GM19328 (cell line): ENCODE measurements around the gene COL20A1.

Source experiments
- ATAC-seq: cut with Tn5 transposase; IDR thresholded peaks from one replicate; pipeline ENCODE4 v1.9.1; 2021; ENCODE audit warnings: mild to moderate bottlenecking, moderate library complexity; ENCODE audit not compliant: unreplicated experiment

Gene COL20A1

GRCh38 chr20:63289311-63290135 is 3.5 kb upstream of the COL20A1 start:
- ATAC-seq, result no peak

GRCh38 chr20:63290136-63290676 is 2.8 kb upstream of the COL20A1 start:
- ATAC-seq, result no peak

GRCh38 chr20:63290677-63291472 is 2.1 kb upstream of the COL20A1 start:
- ATAC-seq, result no peak

- no peak for ATAC-seq
Measured at GRCh38 chr20:63291811-63292210, 1.2 kb upstream of the COL20A1 start.

GRCh38 chr20:63292292-63292701 is 689 bp upstream of the COL20A1 start:
- ATAC-seq, result no peak

- ATAC-seq, result no peak
Measured at GRCh38 chr20:63293456-63293855, 470 bp downstream of the COL20A1 start.

GRCh38 chr20:63293871-63294535 is 1.0 kb downstream of the COL20A1 start:
- ATAC-seq, result no peak

GRCh38 chr20:63294536-63294900 is 1.5 kb downstream of the COL20A1 start:
- no peak for ATAC-seq

GRCh38 chr20:63295018-63295417 is 2.0 kb downstream of the COL20A1 start:
- no peak for ATAC-seq

- ATAC-seq, result no peak
Measured at GRCh38 chr20:63295422-63295821, 2.4 kb downstream of the COL20A1 start.

- no peak for ATAC-seq
Measured at GRCh38 chr20:63295846-63296245, 2.9 kb downstream of the COL20A1 start.

- no peak for ATAC-seq
Measured at GRCh38 chr20:63296531-63297299, 3.7 kb downstream of the COL20A1 start.

GRCh38 chr20:63297371-63297781 is 4.4 kb downstream of the COL20A1 start:
- ATAC-seq, result no peak

GRCh38 chr20:63297796-63298572 is 5.0 kb downstream of the COL20A1 start:
- ATAC-seq, result no peak

- no peak for ATAC-seq
Measured at GRCh38 chr20:63298731-63299312, 5.8 kb downstream of the COL20A1 start.

- no peak for ATAC-seq
Measured at GRCh38 chr20:63301671-63302070, 8.7 kb downstream of the COL20A1 start.

GRCh38 chr20:63303095-63303666 is 10.2 kb downstream of the COL20A1 start:
- ATAC-seq, result no peak

- no peak for ATAC-seq
Measured at GRCh38 chr20:63305393-63305792, 12.4 kb downstream of the COL20A1 start.
